NOMO-1 (cell line): ENCODE measurements around the gene DYNLRB2.

Source experiments
- DNase-seq, 2 experiments: peaks; one replicate each; lab custom pipeline; 2025; ENCODE audit not compliant: unreplicated experiment in 2 of 2; lab: John Stamatoyannopoulos, UW

The DYNLRB2 gene

DNA sequence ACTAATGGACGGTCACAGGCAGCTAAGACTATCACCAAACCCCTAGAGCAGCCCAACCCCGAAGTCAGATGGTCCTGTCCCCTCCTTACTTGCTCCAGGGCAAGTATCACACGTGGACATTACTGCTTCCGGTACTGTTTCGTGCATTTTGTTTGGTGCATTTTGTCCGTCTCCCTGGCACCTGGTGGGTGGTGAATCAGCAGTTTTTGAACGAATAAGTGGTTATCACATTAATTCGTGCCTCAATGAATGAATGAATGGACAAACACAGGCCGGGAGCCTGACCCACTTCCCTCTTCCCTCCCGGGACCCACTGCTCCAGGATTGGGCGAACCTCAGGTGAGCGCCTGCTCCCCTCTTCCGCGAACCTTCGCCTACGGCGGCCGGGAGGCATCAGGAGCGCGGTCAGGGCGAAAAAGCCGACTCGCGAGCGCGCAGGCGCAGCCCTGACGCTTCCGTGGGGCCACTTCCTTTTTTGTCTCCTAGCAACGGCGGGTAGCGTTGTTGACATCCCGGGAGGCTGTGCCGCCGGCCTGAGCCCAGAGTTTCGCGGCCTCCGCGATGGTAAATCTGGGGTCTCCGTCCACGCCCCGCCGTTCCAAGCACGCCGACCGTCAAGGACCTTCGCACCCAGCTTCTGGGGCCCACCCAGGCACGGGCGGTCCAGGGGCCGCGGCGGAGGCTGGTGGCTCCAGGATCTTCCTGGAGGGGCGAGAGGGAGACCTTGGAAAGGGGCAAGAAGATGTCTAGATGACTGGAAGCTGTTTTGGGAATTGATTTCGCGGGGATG, at the start of gene DYNLRB2:
TSS of gene DYNLRB2 (plus strand) at position 478 of the 790 bp plus-strand sequence. CDS start at position 562, 84 bp downstream.
- DNase-seq, result peak; percentile 85 to 89

DNA sequence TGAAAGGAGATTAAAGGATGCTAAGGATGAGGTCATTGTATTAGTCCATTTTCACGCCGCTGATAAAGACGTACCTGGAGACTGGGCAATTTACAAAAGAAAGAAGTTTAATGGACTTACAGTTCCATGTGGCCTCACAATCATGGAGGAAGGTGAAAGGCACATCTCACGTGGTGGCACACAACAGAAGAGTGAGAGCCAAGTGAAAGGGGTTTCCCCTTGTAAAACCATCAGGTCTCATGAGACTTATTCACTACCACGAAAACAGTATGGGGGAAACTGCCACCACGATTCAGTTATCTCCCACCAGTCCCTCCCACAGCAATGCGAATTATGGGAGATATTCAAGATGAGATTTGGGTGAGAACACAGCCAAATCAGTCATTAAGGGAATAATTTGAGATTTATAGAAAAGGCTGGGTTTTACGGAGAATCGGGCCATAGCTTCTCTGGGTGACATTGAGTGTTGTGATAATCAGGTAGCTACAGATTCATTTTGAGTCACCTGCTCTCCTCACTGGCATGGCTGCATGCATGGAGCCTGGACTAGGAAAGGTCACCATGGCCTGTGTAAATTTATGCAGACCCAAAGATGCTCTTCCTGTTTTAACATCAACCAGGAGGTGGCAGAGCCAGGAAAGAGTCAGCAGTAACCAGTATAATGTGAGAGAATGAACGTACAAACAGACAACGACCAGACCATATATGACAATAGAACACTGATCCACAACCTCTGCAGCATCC, 40.5 kb upstream of the DYNLRB2 start:
- no peak for DNase-seq

DNA sequence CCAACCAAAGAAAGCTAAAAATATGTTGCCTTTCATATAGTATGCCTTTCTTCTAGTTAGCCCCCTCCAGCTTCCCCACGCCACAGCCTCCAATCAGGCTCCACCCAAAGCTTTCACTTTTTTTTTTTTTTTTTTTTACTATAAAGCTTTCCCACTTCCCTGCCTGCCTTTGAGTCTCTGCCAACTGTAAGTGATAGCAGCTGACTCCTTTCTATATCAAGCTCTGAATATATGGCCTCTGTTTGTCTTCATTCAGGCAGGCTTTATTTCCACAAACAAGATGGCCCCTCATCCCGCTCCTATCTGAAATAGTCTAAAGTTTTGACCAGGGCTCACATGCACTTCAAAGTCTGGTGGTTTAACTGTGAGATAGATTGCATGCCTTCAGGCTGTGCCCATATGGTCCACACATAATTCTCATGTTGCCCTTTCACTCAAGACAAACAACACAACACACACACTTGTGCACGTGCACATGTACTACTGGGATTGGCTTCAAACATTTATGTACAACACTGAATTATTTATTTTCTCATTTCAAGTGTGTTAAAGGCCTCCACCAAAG, 39.8 kb upstream of the DYNLRB2 start:
- no peak for DNase-seq

DNA sequence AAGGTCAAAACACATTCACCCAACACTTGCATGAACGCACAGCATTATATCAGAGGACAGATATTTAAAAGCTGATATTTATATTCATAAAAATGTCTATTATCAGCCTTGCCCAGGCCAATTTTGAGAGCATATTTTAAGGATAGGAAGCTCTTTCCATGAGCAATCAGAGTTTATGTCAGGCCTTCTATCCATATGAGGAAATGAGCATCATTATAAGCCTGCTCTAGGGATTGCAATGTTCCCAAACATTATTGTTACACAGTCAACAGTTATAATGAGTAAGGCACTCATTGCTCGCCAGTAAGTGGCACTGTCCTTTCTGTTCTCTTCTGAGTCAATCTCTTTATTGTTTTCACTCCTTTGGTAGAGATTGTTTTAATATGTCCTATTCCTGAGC, 37.7 kb upstream of the DYNLRB2 start:
- DNase-seq, result no peak

DNA sequence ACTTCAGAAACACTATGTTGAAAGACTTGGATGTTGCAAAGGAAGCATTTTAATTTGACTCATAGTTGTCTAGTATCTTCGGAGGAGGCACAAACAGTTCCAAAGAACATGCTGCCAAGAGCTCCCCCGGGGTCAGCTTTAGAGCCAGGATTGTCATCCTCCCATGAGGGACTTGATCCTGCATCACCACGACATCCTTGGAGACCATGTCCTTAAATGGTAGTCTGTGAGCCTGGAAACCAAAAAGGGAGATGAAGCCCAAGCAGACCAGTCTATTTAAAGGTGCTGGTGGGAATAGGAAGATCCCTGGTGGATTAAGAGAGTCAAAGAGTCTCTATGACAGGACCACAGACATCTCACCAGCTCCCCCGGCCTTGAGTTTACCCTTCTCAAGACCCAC, 33.3 kb upstream of the DYNLRB2 start:
- DNase-seq, result no peak

DNA sequence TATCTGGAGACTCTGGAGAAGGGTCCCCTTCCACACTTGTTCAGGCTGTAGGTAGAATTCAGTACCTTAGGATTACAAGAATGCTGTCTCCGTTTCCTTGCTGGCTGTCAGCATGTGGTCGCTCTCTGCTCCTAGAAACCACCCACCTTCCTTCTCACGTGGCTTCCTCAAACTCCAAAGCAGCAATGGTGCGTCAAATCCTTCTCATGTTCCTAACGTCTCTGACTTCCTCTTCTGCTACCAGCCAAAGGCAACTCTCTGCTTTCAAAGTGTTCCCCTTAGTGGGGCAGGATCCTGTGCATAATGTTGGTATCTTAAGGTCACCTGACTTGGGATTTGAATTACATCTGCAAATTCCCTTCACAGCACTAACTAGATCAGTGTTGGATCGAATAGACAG, 30.9 kb upstream of the DYNLRB2 start:
- DNase-seq, result no peak

DNA sequence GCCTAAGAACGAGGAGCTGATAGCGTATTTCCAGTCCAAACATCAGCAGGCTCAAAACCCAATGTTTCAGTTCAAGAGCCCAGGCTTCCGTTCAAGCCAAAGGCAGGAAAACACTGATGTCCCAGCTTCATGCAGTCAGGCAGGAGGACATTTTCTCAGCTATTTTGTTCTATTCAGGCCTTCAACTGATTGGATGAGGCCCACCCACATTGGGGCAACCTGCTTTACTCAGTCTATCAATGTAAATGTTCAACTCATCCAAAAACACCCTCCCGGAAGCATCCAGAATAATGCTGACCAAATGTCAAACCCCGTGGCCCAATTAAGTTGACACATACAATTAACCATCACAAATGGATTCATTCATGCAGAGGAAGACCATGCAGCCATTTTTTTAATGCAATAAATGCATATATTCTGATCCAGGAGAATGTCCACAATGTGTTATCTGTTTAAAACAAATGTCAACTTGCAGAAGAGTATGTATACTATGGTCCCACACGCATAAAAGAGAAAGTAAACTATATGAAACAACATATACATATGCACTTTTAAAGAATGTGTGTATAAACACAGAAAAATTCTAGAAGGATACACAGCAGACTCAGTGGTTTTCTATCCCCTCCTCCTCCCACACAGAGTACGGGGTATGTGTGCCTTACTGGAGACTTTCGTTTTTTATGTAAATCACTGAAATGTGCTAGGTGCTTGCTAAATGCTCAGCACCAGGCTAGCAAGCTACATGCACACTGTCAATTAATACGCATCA, 28.8 kb upstream of the DYNLRB2 start:
- no peak for DNase-seq

DNA sequence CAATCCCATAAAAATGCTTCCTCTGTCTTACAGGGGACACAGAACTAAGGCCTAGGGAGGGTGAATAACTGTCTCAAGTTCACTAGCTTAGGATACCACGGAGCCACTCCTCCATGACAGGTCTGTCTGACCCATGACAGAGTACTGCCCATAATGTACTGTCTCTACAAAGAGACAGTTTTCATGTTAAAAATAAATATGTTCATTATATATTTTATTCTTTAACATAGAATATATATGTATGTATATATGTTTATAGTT, 28.3 kb upstream of the DYNLRB2 start:
- DNase-seq, result no peak

DNA sequence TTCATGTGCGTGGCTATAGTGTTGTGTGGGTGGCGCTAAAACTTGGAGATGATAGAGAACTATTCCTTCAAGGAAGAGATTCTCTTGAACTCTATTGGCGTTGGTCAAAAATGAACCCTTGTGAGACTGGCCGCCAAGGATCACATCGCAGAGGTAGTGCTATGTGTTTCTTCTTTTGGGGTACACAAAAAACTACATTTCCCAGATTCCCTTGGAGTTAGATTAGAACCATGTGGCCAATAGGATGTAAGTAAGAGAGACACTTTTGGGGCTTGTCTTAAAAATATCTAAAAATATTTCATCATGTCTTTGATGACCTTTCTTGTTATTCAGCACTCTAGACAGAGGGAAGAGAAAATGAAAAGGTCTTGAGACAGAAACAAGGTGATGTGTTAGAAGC, 25.4 kb upstream of the DYNLRB2 start:
- no peak for DNase-seq

DNA sequence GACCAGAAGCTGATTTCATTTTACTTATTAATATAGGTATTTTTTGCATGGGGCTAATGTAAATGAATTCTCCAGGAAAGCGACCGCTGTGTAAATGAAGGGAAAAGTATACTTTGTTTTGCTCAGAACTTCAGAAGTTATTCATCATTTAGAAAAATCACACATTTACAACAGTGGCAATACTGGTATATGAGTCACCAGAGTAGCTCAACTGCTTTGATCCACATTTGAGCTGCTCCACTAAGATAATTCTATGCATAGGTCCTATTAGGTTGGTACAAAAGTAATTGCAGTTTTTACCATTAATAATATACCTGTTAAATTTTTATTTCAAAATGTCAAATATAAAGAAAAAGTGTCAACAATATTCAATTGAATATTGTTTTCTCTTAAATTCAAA, 22.9 kb upstream of the DYNLRB2 start:
- DNase-seq, result no peak

DNA sequence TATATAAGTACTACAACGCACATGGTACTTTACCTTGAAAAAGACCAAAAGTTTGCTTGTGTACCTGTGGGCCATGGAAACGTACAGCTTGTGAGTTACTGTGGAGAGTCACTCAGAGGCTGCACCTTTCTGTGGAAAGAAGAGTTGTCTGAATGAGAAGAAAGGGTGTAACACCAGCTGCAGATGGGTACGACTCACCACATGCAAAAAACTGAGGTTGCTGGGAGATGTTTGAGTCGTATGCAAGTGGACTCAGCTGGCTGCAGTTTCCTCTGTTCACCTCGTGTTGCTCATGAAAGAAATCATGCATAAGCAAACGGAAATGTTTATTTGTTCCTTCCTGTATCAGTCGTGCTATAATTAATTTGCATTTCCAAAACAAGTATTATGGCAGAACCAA, 22.4 kb upstream of the DYNLRB2 start:
- DNase-seq, result no peak

DNA sequence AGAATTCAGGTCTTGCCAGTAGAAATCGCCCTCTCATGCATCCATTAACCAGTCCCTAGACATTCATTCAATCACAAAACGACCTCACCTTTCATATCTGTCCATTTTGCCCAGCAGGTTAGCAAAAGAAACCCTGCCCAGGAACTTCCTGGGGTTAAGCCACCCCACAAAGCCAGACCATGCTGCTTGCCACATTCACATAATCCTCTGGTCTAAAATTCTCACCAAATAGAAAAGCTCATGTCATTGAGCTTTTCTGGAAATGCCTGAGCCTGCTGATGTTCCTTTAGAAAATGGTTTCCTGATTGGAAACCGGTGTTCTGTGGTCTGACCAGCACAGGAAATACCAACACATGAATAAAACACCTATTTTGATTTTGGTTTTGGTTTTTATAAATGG, 21.6 kb upstream of the DYNLRB2 start:
- no peak for DNase-seq

DNA sequence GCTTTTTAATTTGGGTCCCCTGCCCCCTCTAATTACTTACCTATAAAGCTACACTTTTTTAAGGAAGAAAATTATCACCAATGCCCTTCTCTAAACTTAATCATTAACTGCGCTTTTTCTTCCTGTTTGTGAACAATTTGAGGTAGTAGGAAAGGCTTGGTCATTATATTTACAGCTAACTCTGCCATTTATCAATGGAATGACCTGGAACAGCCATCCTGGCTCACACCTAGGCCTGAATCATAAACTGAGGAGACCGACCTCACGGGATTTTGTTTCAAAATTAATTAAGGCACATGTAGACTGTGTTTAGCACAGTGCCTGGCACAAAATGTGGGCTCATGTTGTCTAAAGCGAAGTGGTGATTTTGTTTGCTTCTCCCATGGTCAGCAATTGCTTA, 15.4 kb upstream of the DYNLRB2 start:
- DNase-seq, result no peak

DNA sequence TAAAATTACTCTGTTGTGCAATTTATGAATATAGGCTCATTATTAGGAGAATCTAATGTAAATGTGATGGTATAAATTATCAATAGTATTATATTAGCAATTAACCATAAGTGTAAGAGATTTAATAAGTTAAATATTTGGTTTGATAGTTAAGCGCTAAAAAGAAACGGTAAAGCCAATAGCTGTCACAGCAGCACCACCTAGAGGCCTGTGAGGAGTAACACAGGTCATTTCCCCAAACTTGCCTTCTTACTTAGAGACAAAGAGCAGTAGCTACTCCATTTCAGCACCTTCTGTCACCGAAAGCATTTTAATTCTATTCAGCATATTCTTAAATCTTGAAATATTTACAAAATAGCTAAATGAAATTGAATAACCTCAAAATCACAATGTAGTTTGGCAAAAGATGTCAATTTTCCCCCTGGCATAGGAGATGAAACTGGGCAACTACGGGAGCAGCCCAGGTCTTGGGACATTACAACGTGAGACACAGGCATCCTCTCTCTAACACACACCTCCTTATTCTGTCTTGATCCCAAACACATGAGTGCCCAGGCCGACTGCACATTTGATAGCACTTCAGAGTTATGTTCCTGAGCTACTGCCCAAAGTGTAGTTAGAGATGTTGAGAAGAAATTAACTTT, 14.3 kb upstream of the DYNLRB2 start:
- DNase-seq, result peak; percentile 40 to 42

DNA sequence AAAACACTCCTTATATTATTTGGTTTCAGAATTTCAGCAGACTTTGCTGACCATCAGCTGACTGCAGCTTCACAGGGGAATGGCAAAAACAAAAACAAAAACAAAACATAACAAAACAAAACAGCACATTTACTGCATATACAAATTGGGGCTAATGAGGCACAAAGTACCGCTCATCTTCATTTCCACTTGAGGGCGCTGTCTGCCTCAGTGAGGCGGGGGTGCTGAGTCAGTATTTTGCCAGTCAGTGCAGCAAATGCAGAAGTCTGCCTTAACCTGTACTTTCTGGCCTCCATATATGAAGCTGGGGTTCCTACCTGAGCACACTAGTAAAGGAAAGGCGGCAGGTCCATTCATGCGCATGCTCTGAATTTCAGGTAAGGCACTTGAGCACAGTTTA, 13.5 kb upstream of the DYNLRB2 start:
- DNase-seq, result peak; percentile 32 to 58

DNA sequence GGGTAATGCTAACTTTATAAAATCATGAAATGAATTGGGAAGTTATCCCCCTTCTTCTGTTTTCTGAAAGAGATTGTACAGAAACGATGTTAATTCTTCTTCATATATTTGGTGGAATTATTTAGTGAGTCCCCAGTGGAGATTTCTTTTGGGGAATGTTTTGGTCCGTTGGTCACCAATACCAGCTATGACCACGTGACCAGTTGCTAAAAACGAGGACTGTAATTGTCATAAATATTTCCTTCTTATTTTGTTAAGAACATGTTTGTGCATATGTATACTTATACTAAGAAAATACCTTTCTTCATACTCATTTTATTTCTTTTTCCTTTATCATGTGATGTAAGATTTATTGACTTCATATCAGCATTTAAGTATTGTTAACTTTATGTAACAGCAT, 10.3 kb upstream of the DYNLRB2 start:
- DNase-seq, result no peak

DNA sequence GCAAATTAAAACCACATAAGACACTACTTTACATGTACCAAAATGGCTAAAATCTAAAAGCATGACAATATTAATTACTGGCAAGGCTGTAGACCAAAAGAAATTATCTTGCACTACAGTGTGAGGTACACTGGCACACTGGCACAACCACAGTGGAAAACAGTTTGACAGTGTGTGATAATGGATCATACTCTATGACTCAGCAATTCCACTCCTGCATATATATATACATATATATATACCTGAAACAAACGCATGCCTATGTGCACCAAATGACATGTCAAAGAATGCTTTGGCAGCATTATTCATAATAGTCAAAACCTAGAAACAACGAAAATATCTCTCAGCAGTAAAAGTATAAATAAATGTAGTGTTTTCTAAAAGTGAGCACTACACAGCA, 4.6 kb upstream of the DYNLRB2 start:
- no peak for DNase-seq

DNA sequence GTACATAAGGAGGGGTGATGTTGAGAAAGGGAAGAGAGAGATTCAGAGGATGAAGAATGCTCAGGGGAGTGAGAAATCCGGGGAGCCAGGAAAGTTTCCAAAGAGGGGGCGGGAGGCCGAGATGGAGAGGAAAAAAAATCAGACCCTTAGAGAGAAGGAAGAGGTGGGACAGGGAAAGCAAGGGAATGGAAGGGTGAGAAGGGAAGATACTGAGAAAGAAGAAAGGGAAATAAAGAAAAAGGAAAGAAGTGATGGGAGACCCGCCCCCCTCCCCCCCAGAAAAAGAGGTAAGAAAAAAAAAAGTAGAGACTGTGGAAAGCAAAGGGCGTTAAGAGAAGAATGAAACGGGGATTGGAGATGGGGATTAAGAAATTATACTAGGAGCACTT, 507 bp downstream of the DYNLRB2 start:
- no peak for DNase-seq

DNA sequence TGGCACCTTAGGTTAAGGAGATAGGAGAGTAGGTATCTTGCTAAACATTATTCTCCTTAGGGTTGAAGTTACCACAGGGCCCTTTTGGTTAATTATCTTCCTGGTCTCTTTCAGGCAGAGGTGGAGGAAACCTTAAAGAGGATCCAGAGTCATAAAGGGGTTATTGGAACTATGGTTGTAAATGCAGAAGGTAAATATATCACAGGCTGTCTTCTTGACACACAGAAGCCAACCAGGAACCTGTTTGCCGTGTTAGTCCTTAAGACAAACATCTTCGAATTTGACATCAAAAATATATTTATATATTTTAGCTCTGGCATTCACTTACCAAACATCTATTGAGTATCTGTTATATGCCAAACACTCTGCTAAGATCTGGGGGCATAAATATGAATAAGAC, 2.4 kb downstream of the DYNLRB2 start:
- no peak for DNase-seq

DNA sequence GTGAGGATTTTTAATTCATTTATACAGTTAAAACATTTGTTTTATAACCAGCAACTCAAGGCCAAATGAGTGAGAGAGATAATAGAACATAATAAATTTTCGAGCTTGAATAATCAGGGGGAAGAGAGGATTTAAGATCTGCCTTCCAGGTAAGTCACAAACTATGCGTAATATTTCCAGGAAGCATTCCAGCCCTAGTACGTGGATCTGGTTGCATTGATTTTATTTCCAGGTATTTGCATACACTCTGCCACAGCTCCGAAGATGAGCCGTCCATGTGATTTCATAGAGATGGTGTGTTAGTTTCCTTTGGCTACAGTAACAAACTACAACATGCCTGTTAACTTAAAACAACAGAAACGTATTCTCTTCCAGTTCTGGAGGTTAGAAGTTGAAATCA, 3.5 kb downstream of the DYNLRB2 start:
- DNase-seq, result no peak

DNA sequence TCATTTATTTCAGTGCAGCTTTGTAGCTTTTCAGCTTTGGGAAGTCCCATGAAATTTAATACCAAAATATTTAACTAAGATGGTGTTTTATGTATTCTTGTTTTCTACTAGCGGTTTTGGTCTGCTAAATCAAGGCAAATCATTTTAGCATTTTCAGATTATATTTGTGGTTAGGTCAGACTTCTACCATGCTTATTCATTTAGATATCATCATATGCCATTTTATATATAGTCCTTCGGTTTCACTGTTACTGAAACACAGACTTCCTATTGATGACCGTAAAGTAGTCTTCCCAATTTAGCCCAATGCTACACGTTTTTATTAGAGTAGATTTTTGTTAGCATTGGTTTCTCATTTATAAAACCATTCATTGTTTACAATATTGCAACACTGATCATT, 5.5 kb downstream of the DYNLRB2 start:
- DNase-seq, result no peak
